ENCODE measurements around the gene ZFYVE19. TPM values are rescaled to one million over a fixed set of nuclear protein-coding genes. Genes with fewer than 3 reads are reported as not detected.

The ZFYVE19 gene
- total and polyA plus RNA-seq, 2 of the 4 experiments (the other 2 are of a cell fraction): 22.6 to 29.6 TPM

DNA sequence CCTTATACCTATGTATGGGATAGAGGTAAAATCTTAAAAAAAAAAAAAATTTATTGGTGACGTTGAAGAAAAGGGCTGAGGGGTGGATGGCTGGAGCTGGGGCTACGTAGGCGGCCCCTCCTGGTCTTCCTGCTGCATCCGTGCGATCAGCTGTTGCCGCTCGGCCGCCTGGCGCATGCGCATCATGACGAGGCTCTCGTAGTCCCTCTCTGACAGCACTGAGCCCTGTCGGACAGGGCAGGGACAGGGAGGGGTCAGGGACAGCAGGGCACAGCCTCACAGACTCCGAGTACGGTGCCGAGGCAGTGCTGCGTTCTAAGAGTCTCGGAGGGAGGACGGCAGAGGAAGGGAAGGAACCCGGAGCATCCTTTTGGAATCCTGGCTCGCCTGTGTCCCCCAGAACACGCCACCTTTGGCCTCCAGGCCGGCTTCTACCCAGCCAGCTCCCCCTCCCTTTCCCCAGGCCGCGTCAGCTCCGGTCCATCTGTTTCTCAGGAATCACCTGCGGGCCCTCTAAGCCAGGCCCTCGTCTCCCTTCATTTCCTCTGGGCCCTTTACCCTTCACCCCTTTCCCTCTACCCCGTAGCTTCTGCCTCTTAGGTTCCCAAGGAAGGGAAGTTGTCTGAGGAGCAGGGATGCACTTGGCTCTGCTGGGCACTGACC, 38.9 kb upstream of the ZFYVE19 start:
- peaks cover 16% of the 10 kb centered on the region for H3K9me1 ChIP-seq (ENCODE audit: insufficient read depth, low read length)
- H3K79me1 ChIP-seq (ENCODE audit: low read depth in 1 of 2, low read length in 2 of 2): no peaks in the 10 kb centered on the region; a peak in 1 of 4 replicates
- no peak overlapping the region for H2BK120ac ChIP-seq (ENCODE audit: low read depth, low read length)
- no peak overlapping the region for H4K91ac ChIP-seq (ENCODE audit: insufficient read depth, low read depth, low read length)
- no peak overlapping the region for H2AK5ac ChIP-seq (ENCODE audit: low read depth, low read length)
- H2BK15ac ChIP-seq (ENCODE audit: low read depth, low read length): no peak overlapping the region
- no peak overlapping the region for H3K14ac ChIP-seq (replicated peaks; ENCODE audit: low read depth, low read length)
- no peak overlapping the region for H2AFZ ChIP-seq (replicated peaks; ENCODE audit: low read length, poor library complexity)
- no peak overlapping the region for H4K5ac ChIP-seq (ENCODE audit: low read depth, low read length)
- H2BK20ac ChIP-seq (ENCODE audit: low read depth, low read length): no peak overlapping the region
- in situ Hi-C loops (cut with MboI; ENCODE audit: low sequenced_read_pairs): no loop called here
- no peak overlapping the region for H3K4me2 ChIP-seq (ENCODE audit: low read depth, low read length)
- intact Hi-C loops (cut with micrococcal nuclease): no loop called here
- no peak overlapping the region for H4K8ac ChIP-seq (ENCODE audit: low read depth in 2 of 2, low read length in 2 of 2)
- no peak overlapping the region for H3K27ac ChIP-seq (ENCODE audit: insufficient read depth, low read length)
- TF ChIP-seq BHLHE40 (IDR thresholded peaks at IDR 0.05; ENCODE audit: low read depth, low read length) (no peak), MAZ (IDR thresholded peaks at IDR 0.05; ENCODE audit: borderline replicate concordance, low read depth, low read length) (no peak), RAD21 (IDR thresholded peaks at IDR 0.05; ENCODE audit: low read length) (no peak), NFE2L2 (IDR thresholded peaks at IDR 0.05; ENCODE audit: low read depth, low read length) (no peak), FOS (IDR thresholded peaks at IDR 0.05; ENCODE audit: low read depth, low read length) (no peak), MAFK (IDR thresholded peaks at IDR 0.05; ENCODE audit: low read depth, low read length) (no peak), MXI1 (IDR thresholded peaks at IDR 0.05; ENCODE audit: borderline replicate concordance, low read depth, low read length) (no peak)
- TF ChIP-seq, protein P1, sequence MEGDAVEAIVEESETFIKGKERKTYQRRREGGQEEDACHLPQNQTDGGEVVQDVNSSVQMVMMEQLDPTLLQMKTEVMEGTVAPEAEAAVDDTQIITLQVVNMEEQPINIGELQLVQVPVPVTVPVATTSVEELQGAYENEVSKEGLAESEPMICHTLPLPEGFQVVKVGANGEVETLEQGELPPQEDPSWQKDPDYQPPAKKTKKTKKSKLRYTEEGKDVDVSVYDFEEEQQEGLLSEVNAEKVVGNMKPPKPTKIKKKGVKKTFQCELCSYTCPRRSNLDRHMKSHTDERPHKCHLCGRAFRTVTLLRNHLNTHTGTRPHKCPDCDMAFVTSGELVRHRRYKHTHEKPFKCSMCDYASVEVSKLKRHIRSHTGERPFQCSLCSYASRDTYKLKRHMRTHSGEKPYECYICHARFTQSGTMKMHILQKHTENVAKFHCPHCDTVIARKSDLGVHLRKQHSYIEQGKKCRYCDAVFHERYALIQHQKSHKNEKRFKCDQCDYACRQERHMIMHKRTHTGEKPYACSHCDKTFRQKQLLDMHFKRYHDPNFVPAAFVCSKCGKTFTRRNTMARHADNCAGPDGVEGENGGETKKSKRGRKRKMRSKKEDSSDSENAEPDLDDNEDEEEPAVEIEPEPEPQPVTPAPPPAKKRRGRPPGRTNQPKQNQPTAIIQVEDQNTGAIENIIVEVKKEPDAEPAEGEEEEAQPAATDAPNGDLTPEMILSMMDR (conservative IDR thresholded peaks at IDR 0.05; ENCODE audit: low read depth, low read length): no peak
- H3K23ac ChIP-seq (ENCODE audit: low read depth, low read length): no peak overlapping the region
- H4K20me1 ChIP-seq (ENCODE audit: insufficient read depth, low read length): peaks cover 9% of the 10 kb centered on the region; the same call in 1 of the 2 replicates
- no TSS peak for BruUV-seq (replicated peaks)
- DNase-seq (no peak), ATAC-seq (ENCODE audit: low read depth) (no peak)
- no peak overlapping the region for H3K4ac ChIP-seq (ENCODE audit: low read depth, low read length)
- no peaks in the 10 kb centered on the region for H3K27me3 ChIP-seq (ENCODE audit: control insufficient read depth, insufficient read depth, low read length)
- H3K9ac ChIP-seq (ENCODE audit: low read depth, low read length): no peak overlapping the region
- peaks cover 24% of the 10 kb centered on the region for H3K4me1 ChIP-seq (ENCODE audit: control insufficient read depth, insufficient read depth, low read length)
- WGBS, 2 experiments (ENCODE audit: extremely low coverage in 2 of 2, insufficient read length in 1 of 2): 91% methylated on average over 20 of the region's 29 CpGs; no CpG with 5 or more reads in 1 of the 2 experiments
- H3K9me3 ChIP-seq (ENCODE audit: control insufficient read depth, insufficient read depth, low read length): no peaks in the 10 kb centered on the region
- no peak overlapping the region for H3K56ac ChIP-seq (ENCODE audit: extremely low read depth, insufficient read depth, low read length)
- ChIA-PET CTCF (no interaction called here), POLR2A (ENCODE audit: unreplicated experiment) (no interaction called here)
- no peak overlapping the region for H3K4me3 ChIP-seq (ENCODE audit: insufficient read depth, low read depth, low read length)
- peaks cover 20% of the 10 kb centered on the region for H3K36me3 ChIP-seq (ENCODE audit: control insufficient read depth, insufficient read depth, low read length)
- H2BK5ac ChIP-seq (ENCODE audit: low read depth, low read length, poor library complexity, severe bottlenecking): no peak overlapping the region
- H2AK9ac ChIP-seq (replicated peaks; ENCODE audit: low read depth, low read length, poor library complexity): no peak overlapping the region
- no peak overlapping the region for H3K18ac ChIP-seq (ENCODE audit: low read depth, low read length)
- dilution Hi-C loops (cut with HindIII; ENCODE audit: low sequenced_read_pairs, unreplicated experiment): no loop called here
